22Rv1 (cell line): Measurements from ENCODE around the gene PPP1R14B.

Experiments
- CTCF ChIP-seq: fragments of 450-650 bp; IDR thresholded peaks from 2 replicates; pipeline ENCODE4 v1.5.1; 2017; ENCODE audit warnings: mild to moderate bottlenecking
- ZFX ChIP-seq: fragments of 450-650 bp; IDR thresholded peaks from 2 replicates; pipeline ENCODE4 v1.6.1; 2017; ENCODE audit warnings: antibody characterized with exemption, borderline replicate concordance

- TF ChIP-seq CTCF (no peak), ZFX (no peak)
Observed at GRCh38 chr11:64251753-64252002, 4.9 kb upstream of the PPP1R14B start.
